GM12878 (cell line): ENCODE measurements around the gene TTLL11.
"Not testable (repeated sequence)": the region's sequence is repeated elsewhere in the genome, so short reads cannot be mapped to it uniquely, and the experiment has no call there.

Experiments used
- ATF3 ChIP-seq: IDR thresholded peaks from 2 replicates; pipeline ENCODE4 v1.6.1; 2011; ENCODE audit warnings: low read depth, mild to moderate bottlenecking, low read length, moderate library complexity, borderline replicate concordance; ENCODE audit errors: extremely low read depth
- BRCA1 ChIP-seq: IDR thresholded peaks from 2 replicates; pipeline ENCODE4 v1.6.1; 2011; ENCODE audit warnings: low read depth, low read length, improper control_type of control experiment
- EP300 ChIP-seq, 2 experiments: fragments of 150-350 bp in 1 of 2; IDR thresholded peaks; 2 replicates each; pipeline ENCODE4 v1.6.1; 2011 to 2012; ENCODE audit warnings: low read depth in 2 of 2, low read length in 2 of 2, borderline replicate concordance in 1 of 2, improper control_type of control experiment in 1 of 2, inconsistent platforms in 1 of 2; ENCODE audit not compliant: control insufficient read depth in 1 of 2
- NFIC ChIP-seq: IDR thresholded peaks from 2 replicates; pipeline ENCODE4 v1.6.1; 2012; ENCODE audit warnings: low read depth, mild to moderate bottlenecking, inconsistent platforms, low read length, moderate library complexity
- NR2C1 ChIP-seq: fragments of 450-650 bp; IDR thresholded peaks from 2 replicates; pipeline ENCODE4 v1.6.1; 2017; ENCODE audit warnings: antibody characterized with exemption, mild to moderate bottlenecking, moderate library complexity
- NR2C2 ChIP-seq: IDR thresholded peaks from 2 replicates; pipeline ENCODE4 v1.6.1; 2011; ENCODE audit warnings: borderline replicate concordance, low read depth; ENCODE audit not compliant: control insufficient read depth, insufficient read length
- POLR2A ChIP-seq: IDR thresholded peaks from 2 replicates; pipeline ENCODE4 v1.6.1; 2011; ENCODE audit warnings: low read depth, mild to moderate bottlenecking, low read length
- POLR2AphosphoS5 ChIP-seq: IDR thresholded peaks from 2 replicates; pipeline ENCODE4 v1.6.1; 2011; ENCODE audit warnings: mild to moderate bottlenecking, low read length, inconsistent platforms
- TCF12 ChIP-seq: IDR thresholded peaks from 2 replicates; pipeline ENCODE4 v1.6.1; 2011; ENCODE audit warnings: low read depth, mild to moderate bottlenecking, low read length
- TCF7 ChIP-seq: IDR thresholded peaks from 2 replicates; pipeline ENCODE4 v1.6.1; 2014; ENCODE audit warnings: antibody characterized with exemption, borderline replicate concordance
- TF ChIP-seq, protein P1 (sequence below), 3 experiments: IDR thresholded peaks in 2 of 3; conservative IDR thresholded peaks in 1 of 3; 2 replicates each; pipeline ENCODE4 v1.5.1; 2011; ENCODE audit warnings: low read depth in 3 of 3, low read length in 3 of 3, mild to moderate bottlenecking in 3 of 3, control low read depth in 2 of 3, moderate library complexity in 2 of 3, inconsistent platforms in 1 of 3, mixed read lengths in 1 of 3; ENCODE audit not compliant: control insufficient read depth in 2 of 3, insufficient read depth in 1 of 3; ENCODE audit errors: extremely low read depth in 1 of 3
- TF ChIP-seq, protein P2 (sequence below): fragments of 150-350 bp; IDR thresholded peaks from 2 replicates; pipeline ENCODE4 v1.6.1; 2016; ENCODE audit warnings: low read depth, low read length
- TF ChIP-seq, protein P3 (sequence below): fragments of 450-650 bp; IDR thresholded peaks from 2 replicates; pipeline ENCODE4 v1.6.1; 2017; ENCODE audit warnings: mild to moderate bottlenecking, moderate library complexity
- TF ChIP-seq, protein P4 (sequence below): IDR thresholded peaks from 2 replicates; pipeline ENCODE4 v1.6.1; 2012; ENCODE audit warnings: low read depth, low read length, improper control_type of control experiment

DNA sequence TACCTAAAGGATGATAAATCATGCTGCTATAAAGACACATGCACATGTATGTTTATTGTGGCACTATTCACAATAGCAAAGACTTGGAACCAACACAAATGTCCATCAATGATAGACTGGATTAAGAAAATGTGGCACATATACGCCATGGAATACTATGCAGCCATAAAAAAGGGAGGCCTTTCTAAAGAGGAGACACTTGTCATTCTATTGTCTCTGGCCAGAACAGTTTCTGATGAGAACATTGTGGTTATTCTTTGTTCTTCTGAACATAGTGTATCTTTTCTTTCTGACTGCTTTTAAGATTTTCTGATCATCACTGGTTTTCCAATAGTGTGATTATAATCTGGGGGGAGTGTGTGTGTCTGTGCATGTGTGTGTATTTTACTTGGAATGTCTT is 112.4 kb downstream of the TTLL11 start:
- TF ChIP-seq, protein P1, sequence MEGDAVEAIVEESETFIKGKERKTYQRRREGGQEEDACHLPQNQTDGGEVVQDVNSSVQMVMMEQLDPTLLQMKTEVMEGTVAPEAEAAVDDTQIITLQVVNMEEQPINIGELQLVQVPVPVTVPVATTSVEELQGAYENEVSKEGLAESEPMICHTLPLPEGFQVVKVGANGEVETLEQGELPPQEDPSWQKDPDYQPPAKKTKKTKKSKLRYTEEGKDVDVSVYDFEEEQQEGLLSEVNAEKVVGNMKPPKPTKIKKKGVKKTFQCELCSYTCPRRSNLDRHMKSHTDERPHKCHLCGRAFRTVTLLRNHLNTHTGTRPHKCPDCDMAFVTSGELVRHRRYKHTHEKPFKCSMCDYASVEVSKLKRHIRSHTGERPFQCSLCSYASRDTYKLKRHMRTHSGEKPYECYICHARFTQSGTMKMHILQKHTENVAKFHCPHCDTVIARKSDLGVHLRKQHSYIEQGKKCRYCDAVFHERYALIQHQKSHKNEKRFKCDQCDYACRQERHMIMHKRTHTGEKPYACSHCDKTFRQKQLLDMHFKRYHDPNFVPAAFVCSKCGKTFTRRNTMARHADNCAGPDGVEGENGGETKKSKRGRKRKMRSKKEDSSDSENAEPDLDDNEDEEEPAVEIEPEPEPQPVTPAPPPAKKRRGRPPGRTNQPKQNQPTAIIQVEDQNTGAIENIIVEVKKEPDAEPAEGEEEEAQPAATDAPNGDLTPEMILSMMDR (IDR thresholded peaks at IDR 0.05 in 2 of 3, conservative IDR thresholded peaks at IDR 0.05 in 1 of 3; ENCODE audit: control insufficient read depth in 2 of 3, extremely low read depth in 1 of 3, insufficient read depth in 1 of 3, low read depth in 3 of 3, low read length in 3 of 3) = not testable (repeated sequence)
- TF ChIP-seq ATF3; POLR2AphosphoS5; NR2C2; POLR2A; NR2C1; NFIC; EP300 (IDR thresholded peaks at IDR 0.05; ENCODE audit: borderline replicate concordance in 1 of 2, control insufficient read depth in 1 of 2, low read depth in 2 of 2, low read length in 2 of 2); TCF12; TCF7; BRCA1: not testable (repeated sequence)
- TF ChIP-seq, protein P2, sequence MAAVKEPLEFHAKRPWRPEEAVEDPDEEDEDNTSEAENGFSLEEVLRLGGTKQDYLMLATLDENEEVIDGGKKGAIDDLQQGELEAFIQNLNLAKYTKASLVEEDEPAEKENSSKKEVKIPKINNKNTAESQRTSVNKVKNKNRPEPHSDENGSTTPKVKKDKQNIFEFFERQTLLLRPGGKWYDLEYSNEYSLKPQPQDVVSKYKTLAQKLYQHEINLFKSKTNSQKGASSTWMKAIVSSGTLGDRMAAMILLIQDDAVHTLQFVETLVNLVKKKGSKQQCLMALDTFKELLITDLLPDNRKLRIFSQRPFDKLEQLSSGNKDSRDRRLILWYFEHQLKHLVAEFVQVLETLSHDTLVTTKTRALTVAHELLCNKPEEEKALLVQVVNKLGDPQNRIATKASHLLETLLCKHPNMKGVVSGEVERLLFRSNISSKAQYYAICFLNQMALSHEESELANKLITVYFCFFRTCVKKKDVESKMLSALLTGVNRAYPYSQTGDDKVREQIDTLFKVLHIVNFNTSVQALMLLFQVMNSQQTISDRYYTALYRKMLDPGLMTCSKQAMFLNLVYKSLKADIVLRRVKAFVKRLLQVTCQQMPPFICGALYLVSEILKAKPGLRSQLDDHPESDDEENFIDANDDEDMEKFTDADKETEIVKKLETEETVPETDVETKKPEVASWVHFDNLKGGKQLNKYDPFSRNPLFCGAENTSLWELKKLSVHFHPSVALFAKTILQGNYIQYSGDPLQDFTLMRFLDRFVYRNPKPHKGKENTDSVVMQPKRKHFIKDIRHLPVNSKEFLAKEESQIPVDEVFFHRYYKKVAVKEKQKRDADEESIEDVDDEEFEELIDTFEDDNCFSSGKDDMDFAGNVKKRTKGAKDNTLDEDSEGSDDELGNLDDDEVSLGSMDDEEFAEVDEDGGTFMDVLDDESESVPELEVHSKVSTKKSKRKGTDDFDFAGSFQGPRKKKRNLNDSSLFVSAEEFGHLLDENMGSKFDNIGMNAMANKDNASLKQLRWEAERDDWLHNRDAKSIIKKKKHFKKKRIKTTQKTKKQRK = not testable (repeated sequence)
- TF ChIP-seq, protein P3, sequence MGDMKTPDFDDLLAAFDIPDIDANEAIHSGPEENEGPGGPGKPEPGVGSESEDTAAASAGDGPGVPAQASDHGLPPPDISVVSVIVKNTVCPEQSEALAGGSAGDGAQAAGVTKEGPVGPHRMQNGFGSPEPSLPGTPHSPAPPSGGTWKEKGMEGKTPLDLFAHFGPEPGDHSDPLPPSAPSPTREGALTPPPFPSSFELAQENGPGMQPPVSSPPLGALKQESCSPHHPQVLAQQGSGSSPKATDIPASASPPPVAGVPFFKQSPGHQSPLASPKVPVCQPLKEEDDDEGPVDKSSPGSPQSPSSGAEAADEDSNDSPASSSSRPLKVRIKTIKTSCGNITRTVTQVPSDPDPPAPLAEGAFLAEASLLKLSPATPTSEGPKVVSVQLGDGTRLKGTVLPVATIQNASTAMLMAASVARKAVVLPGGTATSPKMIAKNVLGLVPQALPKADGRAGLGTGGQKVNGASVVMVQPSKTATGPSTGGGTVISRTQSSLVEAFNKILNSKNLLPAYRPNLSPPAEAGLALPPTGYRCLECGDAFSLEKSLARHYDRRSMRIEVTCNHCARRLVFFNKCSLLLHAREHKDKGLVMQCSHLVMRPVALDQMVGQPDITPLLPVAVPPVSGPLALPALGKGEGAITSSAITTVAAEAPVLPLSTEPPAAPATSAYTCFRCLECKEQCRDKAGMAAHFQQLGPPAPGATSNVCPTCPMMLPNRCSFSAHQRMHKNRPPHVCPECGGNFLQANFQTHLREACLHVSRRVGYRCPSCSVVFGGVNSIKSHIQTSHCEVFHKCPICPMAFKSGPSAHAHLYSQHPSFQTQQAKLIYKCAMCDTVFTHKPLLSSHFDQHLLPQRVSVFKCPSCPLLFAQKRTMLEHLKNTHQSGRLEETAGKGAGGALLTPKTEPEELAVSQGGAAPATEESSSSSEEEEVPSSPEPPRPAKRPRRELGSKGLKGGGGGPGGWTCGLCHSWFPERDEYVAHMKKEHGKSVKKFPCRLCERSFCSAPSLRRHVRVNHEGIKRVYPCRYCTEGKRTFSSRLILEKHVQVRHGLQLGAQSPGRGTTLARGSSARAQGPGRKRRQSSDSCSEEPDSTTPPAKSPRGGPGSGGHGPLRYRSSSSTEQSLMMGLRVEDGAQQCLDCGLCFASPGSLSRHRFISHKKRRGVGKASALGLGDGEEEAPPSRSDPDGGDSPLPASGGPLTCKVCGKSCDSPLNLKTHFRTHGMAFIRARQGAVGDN = not testable (repeated sequence)
- TF ChIP-seq, protein P4, sequence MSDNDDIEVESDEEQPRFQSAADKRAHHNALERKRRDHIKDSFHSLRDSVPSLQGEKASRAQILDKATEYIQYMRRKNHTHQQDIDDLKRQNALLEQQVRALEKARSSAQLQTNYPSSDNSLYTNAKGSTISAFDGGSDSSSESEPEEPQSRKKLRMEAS = not testable (repeated sequence)
